22Rv1 (cell line): Measurements from ENCODE around the gene VTI1A.

Source experiments
- H3K27ac ChIP-seq: fragments of 450-650 bp; 2 replicates; pipeline ENCODE4 v1.5.1; 2017
- ZFX ChIP-seq: fragments of 450-650 bp; IDR thresholded peaks from 2 replicates; pipeline ENCODE4 v1.6.1; 2017; ENCODE audit warnings: antibody characterized with exemption, borderline replicate concordance
- TF ChIP-seq, protein P1 (sequence below): fragments of 450-650 bp; IDR thresholded peaks from 2 replicates; pipeline ENCODE4 v1.5.1; 2017; ENCODE audit warnings: mild to moderate bottlenecking

VTI1A gene

GRCh38 chr10:112701211-112701877 is 254.3 kb downstream of the VTI1A start:
- H3K27ac ChIP-seq, result no peak overlapping the region
- TF ChIP-seq, protein P1, sequence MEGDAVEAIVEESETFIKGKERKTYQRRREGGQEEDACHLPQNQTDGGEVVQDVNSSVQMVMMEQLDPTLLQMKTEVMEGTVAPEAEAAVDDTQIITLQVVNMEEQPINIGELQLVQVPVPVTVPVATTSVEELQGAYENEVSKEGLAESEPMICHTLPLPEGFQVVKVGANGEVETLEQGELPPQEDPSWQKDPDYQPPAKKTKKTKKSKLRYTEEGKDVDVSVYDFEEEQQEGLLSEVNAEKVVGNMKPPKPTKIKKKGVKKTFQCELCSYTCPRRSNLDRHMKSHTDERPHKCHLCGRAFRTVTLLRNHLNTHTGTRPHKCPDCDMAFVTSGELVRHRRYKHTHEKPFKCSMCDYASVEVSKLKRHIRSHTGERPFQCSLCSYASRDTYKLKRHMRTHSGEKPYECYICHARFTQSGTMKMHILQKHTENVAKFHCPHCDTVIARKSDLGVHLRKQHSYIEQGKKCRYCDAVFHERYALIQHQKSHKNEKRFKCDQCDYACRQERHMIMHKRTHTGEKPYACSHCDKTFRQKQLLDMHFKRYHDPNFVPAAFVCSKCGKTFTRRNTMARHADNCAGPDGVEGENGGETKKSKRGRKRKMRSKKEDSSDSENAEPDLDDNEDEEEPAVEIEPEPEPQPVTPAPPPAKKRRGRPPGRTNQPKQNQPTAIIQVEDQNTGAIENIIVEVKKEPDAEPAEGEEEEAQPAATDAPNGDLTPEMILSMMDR, result no peak
- TF ChIP-seq ZFX, result no peak

- TF ChIP-seq, protein P1, result no peak
- TF ChIP-seq ZFX, result no peak
- no peak overlapping the region for H3K27ac ChIP-seq
Measured at GRCh38 chr10:112701878-112702255, 254.9 kb downstream of the VTI1A start.

GRCh38 chr10:112706577-112706976 is 259.6 kb downstream of the VTI1A start:
- no peak for TF ChIP-seq ZFX
- TF ChIP-seq, protein P1, result no peak
- H3K27ac ChIP-seq, result no peak overlapping the region

DNA sequence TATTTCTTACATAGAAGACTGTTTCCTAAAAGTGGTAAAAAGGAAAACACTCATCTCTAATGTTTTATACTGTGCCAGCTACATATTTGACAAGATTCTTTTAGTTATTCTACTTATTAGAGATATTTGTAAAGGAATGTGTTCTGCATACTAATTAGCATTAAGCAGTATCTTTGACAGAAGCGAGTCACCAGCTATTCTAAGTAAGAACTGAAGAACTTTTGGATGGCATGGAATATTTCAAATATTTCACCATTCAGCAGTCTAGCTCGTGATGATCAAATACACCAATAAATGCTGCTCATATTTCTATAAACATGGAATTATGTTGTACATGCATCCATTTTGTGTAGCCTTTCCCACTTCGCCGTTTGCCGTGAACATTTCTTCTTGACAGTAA is 261.4 kb downstream of the VTI1A start:
- no peak for TF ChIP-seq ZFX
- TF ChIP-seq, protein P1, result no peak
- H3K27ac ChIP-seq, result no peak overlapping the region

DNA sequence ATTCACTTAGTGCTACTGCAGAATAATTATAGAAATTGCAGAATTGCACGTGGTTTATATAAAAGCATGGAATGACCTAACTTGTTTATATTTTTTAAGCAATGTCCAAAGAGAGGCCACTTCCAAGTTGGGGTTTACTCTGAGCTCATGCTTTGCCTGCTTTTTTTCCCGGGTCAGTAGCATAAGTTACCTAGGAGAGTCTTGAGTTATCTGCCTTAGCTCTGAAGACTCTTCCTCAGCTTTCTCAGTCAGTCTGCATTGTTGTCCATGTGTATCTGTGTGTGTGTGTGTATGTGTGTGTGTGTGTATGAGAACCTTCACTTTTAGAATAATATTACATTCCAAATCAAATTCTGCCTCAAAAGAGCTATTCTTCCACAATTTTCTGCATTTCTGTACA is 263.5 kb downstream of the VTI1A start:
- TF ChIP-seq, protein P1, result no peak
- TF ChIP-seq ZFX, result no peak
- no peak overlapping the region for H3K27ac ChIP-seq

- no peak for TF ChIP-seq ZFX
- TF ChIP-seq, protein P1, result no peak
- no peak overlapping the region for H3K27ac ChIP-seq
Measured at GRCh38 chr10:112711366-112711765, 264.4 kb downstream of the VTI1A start.

- no peak overlapping the region for H3K27ac ChIP-seq
- TF ChIP-seq, protein P1, result no peak
- TF ChIP-seq ZFX, result no peak
Measured at GRCh38 chr10:112712536-112712935, 265.5 kb downstream of the VTI1A start.
